Psoas muscle (tissue), 8 donors: ENCODE data around the gene CSNK2B. TPM values are rescaled to one million over a fixed set of nuclear protein-coding genes. Genes with fewer than 3 reads are reported as not detected.

Experiments used
- ATAC-seq, 4 donors: fragments of 200-7000 bp; cut with Tn5 transposase; one replicate each; pipeline ENCODE4 v1.9.1; 2020; ENCODE audit warnings: moderate library complexity in 3 of 4, mild to moderate bottlenecking in 2 of 4
- DNase-seq, 2 donors: peaks; one replicate each; pipeline ENCODE4 v3.0.0-alpha.2; 2020
- H3K27ac ChIP-seq: fragments of 200-600 bp; one replicate; pipeline ENCODE4 v1.8.0; 2022
- H3K27me3 ChIP-seq, 3 donors: fragments of 200-600 bp in 1 of 3; one replicate each; pipeline versions ENCODE4 v1.6.1 to v1.8.0; 2013 to 2022; ENCODE audit warnings: low read length in 2 of 3, mild to moderate bottlenecking in 2 of 3, moderate library complexity in 1 of 3; ENCODE audit not compliant: insufficient read depth in 3 of 3
- H3K36me3 ChIP-seq, 2 donors: fragments of 200-600 bp in 1 of 2; one replicate each; pipeline versions ENCODE4 v1.6.1 to v1.8.0; 2013 to 2022; ENCODE audit warnings: low read depth in 1 of 2, mild to moderate bottlenecking in 1 of 2, moderate library complexity in 1 of 2; ENCODE audit not compliant: insufficient read depth in 1 of 2
- H3K4me1 ChIP-seq: fragments of 200-600 bp; one replicate; pipeline ENCODE4 v1.8.0; 2022
- H3K4me3 ChIP-seq: fragments of 200-600 bp; one replicate; pipeline ENCODE4 v1.8.0; 2022; ENCODE audit warnings: mild to moderate bottlenecking
- H3K9me3 ChIP-seq: fragments of 200-600 bp; one replicate; pipeline ENCODE4 v1.8.0; 2022
- CTCF ChIP-seq: fragments of 200-600 bp; IDR thresholded peaks from one replicate; pipeline ENCODE4 v1.8.0; 2022; ENCODE audit warnings: antibody characterized with exemption
- whole genome bisulfite sequencing, 3 donors: extraction: QIAGEN DNeasy Blood & Tissue Kit; methylation state at CpG; one replicate each; pipeline versions ENCODE4 v1.1.6 to v1.1.7; 2013; 5-methylcytosine and 5-hydroxymethylcytosine counted together
- intact Hi-C, 2 donors: fragments of 100-400 bp; cut with DNase I; formaldehyde crosslinking; loops; one replicate each; pipeline versions ENCODE4 v1.11.0 to v1.14.2; 2022
- polyA plus RNA-seq, 3 donors: library from polyadenylated mRNA; stranded (reverse); fragments of 200-250 nt; gene quantifications; one replicate each; pipeline ENCODE4 v1.2.3, GENCODE V29; 2013
- total RNA-seq, 4 donors: library from RNA; stranded (reverse); fragmentation: NEBNext Ultra II Directional in 2 of 4; extraction: Animal tissue kit (Norgen Biotek cat#: 25700) in 2 of 4; gene quantifications; one replicate each; pipeline versions ENCODE4 v1.2.1 to v1.2.4, GENCODE V29; 2021 to 2023
- donor health status: healthy with polysubstance abuse.
- donor health status: DM: no; HTN: no; CAD: no; lungs with moderate emphysema.
- donor health status: Bipolar disorder and iron deficiency.
- donor health status: healthy.
- donor health status: DM: yes; HTN: yes; CAD: no.
- donor health status: DM: no; HTN: no; CAD: no.
- donor health status: DM: no; HTN: no; CAD: no.
- donor health status: DM: yes; HTN: yes; CAD: no.

The CSNK2B gene
- total and polyA plus RNA-seq, 7 donors: 102 to 208 (median 129) TPM

GRCh38 chr6:31634131-31634530, 31.7 kb upstream of the CSNK2B start:
- Histone ChIP-seq H3K4me1 (peaks cover 6% of the 10 kb centered on the region), H3K36me3 (peaks cover 26 to 100% of the 10 kb centered on the region in 2 donors), H3K9me3 (no peaks in the 10 kb centered on the region), H3K27ac (no peak overlapping the region), H3K27me3 (no peaks in the 10 kb centered on the region), H3K4me3 (no peak overlapping the region)
- ATAC-seq (no peak), DNase-seq (no peak)
- intact Hi-C loops: no loop called here
- no peak for TF ChIP-seq CTCF
- WGBS, 3 donors: 88 to 92% (median 92%) methylated on average over 3 of the region's 3 CpGs

DNA sequence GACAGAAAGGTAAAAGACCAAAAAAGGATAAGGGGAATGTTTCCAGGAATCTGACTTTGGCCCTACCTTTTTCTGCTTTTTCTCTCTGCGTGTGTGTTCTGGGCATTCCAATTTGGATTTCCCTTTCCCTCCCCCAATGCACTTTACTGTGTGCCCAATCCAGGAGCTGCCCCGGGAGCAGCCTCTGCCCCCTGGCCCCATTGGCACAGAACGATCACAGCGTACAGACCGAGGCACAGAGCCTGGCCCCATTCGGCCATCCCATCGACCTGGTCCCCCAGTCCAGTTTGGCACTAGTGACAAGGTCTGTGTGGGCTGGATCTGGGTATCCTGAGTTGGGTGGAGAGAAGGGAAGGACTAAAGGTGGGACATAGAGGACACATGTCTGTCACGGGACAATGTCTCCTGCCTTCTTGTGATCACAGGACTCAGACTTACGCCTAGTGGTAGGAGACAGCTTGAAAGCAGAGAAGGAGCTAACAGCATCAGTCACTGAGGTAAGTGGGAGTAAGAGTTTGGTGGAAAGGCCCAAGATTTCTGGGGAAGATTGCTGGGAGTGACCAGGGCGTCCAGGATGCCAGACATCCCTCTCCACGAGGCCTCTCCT, 30.8 kb upstream of the CSNK2B start:
- Histone ChIP-seq H3K36me3 (peaks cover 25 to 100% of the 10 kb centered on the region in 2 donors), H3K4me1 (peaks cover 6% of the 10 kb centered on the region), H3K4me3 (no peak overlapping the region), H3K27ac (no peak overlapping the region), H3K9me3 (no peaks in the 10 kb centered on the region), H3K27me3 (no peaks in the 10 kb centered on the region)
- 76 to 87% (median 76%) methylated on average over 11 of the region's 11 CpGs for WGBS, 3 donors
- ATAC-seq (no peak), DNase-seq (no peak)
- no peak for TF ChIP-seq CTCF
- intact Hi-C loops: no loop called here

DNA sequence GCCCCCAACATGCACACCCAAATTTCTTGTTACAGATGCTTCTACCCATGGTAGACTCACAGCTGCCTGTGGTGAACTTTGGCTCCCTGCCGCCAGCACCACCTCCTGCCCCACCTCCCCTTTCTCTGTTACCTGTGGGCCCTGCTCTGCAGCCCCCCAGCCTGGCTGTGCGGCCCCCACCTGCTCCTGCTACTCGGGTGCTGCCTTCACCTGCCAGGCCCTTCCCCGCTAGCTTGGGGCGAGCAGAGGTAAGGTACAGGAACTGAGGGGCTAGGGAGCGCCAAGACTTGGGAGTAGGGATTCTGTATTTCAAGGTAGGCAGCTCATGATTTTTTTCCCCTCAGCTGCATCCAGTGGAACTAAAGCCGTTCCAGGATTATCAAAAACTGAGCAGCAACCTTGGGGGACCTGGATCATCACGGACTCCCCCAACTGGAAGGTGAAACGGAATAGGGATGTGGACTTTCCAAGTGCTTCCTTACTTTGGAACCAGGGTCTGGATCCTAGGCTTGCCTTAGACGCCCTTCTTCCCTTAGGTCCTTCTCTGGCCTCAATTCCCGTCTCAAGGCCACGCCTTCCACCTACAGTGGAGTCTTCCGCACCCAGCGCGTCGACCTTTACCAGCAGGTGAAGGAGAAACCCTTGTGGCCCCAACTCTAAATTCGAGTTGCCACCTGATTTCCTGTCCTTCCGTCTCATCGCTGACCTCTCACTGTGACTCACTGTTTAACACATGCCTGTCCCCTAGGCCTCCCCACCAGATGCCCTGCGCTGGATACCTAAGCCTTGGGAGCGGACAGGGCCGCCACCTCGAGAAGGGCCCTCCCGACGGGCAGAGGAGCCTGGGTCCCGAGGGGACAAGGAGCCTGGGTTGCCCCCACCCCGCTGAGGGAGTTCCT, 28.9 kb upstream of the CSNK2B start:
- peak overlapping the region; percentile 23 for H3K27ac ChIP-seq
- 73 to 81% (median 78%) methylated on average over 27 of the region's 27 CpGs for WGBS, 3 donors
- H3K4me3 ChIP-seq: no peak overlapping the region
- H3K9me3 ChIP-seq: no peaks in the 10 kb centered on the region
- H3K27me3 ChIP-seq: no peaks in the 10 kb centered on the region
- DNase-seq (no peak), ATAC-seq (peak; percentile 11 to 46 (median 33))
- TF ChIP-seq CTCF: no peak
- H3K36me3 ChIP-seq: peaks cover 26 to 100% of the 10 kb centered on the region in 2 donors
- H3K4me1 ChIP-seq: peaks cover 6% of the 10 kb centered on the region
- intact Hi-C loops: no loop called here

DNA sequence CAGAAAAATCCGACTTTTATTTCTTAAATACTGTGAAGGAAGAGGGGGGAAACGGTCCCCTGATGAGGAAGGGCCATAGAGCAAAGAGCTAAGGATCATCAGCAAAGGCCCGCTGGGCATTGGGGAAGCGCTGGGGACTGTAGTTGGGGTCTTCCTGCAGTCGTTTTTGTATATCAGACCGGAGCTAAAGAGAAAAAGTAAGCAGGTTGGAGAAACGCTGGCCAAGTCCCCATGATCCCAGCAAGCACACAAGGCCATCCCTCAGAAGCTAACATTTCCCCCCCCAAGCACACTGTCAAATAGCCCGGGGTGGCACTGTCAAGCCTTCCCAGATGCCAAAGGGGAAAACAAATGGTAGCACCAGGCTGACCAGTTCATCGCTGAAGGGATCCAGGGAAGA, 26.8 kb upstream of the CSNK2B start:
- H3K36me3 ChIP-seq: peaks cover 29 to 100% of the 10 kb centered on the region in 2 donors
- intact Hi-C loops: no loop called here
- no peak for TF ChIP-seq CTCF
- 65 to 78% (median 72%) methylated on average over 9 of the region's 9 CpGs for WGBS, 3 donors
- DNase-seq (no peak), ATAC-seq (peak in 1 of 4 donors; percentile 9)
- no peak overlapping the region for H3K27ac ChIP-seq
- H3K4me1 ChIP-seq: peaks cover 6% of the 10 kb centered on the region
- H3K4me3 ChIP-seq: no peak overlapping the region
- no peaks in the 10 kb centered on the region for H3K27me3 ChIP-seq
- no peaks in the 10 kb centered on the region for H3K9me3 ChIP-seq
